GM21515 (cell line): ENCODE measurements around the gene CDC42BPG.

Experiments used
- ATAC-seq: cut with Tn5 transposase; IDR thresholded peaks from one replicate; pipeline ENCODE4 v1.9.1; 2021; ENCODE audit not compliant: unreplicated experiment

CDC42BPG gene, protein sequence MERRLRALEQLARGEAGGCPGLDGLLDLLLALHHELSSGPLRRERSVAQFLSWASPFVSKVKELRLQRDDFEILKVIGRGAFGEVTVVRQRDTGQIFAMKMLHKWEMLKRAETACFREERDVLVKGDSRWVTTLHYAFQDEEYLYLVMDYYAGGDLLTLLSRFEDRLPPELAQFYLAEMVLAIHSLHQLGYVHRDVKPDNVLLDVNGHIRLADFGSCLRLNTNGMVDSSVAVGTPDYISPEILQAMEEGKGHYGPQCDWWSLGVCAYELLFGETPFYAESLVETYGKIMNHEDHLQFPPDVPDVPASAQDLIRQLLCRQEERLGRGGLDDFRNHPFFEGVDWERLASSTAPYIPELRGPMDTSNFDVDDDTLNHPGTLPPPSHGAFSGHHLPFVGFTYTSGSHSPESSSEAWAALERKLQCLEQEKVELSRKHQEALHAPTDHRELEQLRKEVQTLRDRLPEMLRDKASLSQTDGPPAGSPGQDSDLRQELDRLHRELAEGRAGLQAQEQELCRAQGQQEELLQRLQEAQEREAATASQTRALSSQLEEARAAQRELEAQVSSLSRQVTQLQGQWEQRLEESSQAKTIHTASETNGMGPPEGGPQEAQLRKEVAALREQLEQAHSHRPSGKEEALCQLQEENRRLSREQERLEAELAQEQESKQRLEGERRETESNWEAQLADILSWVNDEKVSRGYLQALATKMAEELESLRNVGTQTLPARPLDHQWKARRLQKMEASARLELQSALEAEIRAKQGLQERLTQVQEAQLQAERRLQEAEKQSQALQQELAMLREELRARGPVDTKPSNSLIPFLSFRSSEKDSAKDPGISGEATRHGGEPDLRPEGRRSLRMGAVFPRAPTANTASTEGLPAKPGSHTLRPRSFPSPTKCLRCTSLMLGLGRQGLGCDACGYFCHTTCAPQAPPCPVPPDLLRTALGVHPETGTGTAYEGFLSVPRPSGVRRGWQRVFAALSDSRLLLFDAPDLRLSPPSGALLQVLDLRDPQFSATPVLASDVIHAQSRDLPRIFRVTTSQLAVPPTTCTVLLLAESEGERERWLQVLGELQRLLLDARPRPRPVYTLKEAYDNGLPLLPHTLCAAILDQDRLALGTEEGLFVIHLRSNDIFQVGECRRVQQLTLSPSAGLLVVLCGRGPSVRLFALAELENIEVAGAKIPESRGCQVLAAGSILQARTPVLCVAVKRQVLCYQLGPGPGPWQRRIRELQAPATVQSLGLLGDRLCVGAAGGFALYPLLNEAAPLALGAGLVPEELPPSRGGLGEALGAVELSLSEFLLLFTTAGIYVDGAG (N-terminal part only)

DNA sequence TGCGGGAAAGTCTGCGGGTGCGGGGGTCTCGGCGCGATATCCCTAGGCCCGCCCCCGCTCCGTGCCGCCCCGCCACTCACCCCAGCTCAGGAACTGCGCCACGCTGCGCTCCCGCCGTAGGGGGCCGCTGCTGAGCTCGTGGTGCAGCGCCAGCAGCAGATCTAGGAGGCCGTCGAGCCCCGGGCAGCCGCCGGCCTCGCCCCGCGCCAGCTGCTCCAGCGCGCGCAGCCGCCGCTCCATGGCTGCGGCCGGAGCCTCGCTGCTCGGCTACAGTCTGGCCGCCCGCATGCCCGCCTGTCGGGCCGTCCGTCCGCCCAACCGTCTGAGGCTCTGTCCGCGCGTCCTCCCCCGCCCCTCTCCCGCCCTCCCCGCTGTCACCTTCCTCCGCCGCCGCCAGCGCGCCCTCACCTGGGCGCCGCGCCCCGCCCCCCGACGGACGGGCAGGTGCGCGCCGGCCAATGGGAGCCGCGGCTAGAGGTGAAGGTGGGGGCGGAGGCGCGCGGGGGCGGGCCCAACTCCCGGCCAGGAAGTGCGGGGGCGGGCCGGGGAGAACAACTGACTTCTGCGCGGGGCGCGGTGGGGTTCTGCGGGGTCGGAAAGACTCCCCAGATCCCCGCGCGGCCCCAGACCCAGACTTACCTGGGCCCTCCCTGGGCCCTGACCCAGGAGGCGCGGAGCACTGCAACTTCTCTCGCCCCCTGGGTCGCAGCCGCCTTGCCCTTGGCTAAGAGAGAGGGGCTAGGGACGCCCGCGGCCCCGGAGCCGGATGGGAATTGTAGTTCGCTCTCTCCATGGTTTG lies at the start of gene CDC42BPG:
TSS of gene CDC42BPG (minus strand) at position 324 of the 799 bp plus-strand sequence. CDS start at position 240, 84 bp downstream.
- ATAC-seq = no peak

DNA sequence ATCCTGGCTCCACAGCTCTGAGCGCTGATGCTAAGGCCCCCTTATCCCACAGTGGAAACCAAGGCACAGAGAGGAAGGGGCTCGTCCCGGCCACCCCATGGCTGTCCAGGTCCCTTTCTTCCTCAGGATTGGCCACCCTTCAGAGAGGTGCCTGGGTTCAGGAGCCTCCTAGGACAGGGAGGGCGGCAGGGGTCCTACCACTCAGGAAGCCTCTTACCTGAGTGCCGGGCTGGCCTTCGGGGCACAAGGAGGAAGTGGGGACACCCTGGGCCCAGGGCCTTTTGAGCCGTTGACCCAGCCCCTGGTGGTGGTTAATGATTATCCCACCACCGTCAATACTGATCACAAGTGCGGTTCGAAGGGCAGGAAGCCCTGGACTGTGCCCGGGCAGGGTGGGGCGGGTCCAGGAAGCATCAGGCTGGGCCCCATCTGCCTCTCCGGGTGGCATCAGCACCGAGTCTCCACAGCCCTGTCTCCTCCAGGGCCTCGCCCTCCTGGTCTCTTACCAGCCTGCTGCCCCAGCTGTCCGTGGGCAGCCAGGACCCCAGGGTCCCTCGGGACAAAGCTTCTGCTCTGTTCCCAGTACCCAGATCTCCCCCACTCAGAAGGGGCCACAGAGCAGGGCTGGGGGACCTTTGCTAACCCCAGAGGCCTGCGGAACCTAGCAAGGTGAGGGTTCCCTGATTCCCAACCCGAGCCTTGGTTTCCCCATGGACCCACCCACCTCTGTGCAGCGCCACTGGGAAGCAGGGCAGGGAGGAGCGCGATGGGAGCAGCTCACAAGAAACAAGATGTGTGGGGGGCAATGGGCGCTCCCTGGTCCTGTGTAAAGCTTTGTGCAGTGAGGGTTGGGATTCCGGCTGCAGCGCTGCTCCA lies 49.0 kb upstream of the CDC42BPG start:
- no peak for ATAC-seq

DNA sequence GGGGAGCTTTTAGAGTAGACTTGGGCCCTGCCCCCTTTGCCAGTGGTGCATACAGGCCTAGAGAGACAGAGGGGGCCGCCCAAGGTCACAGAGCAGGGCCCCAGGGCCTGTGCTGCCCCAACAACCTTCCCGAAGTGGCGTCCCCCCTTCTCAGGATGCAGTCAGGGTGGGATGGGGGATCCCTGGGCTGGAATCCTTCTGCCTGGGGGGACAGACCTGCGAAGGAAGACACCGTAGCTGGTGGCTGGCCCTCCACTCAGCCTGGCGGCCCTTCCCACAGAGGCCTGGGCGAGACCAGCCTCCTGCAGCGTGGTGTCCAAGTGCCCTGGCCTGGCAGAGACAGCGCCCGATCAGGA lies 48.4 kb upstream of the CDC42BPG start:
- ATAC-seq = no peak

DNA sequence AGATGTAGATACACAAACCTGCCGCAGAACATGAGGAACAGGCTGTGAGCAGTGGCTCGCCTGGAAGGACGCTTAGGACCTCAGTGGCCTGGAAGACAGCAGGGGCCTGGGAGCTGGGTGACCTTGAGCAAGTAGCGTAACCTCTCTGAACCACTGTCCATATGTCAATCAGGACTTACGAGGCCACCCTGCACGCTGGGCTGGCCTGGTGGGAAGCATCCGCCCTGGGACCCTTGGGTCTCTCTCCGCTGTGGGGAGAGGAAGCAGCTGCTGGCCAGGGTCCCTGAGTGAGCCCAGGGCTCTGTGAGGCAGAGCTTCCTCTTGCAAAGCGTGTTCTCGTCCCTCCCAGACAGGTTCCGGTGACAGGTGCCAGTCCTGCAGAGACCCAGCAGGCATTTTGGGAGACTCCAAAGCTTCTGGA lies 48.0 kb upstream of the CDC42BPG start:
- no peak for ATAC-seq

DNA sequence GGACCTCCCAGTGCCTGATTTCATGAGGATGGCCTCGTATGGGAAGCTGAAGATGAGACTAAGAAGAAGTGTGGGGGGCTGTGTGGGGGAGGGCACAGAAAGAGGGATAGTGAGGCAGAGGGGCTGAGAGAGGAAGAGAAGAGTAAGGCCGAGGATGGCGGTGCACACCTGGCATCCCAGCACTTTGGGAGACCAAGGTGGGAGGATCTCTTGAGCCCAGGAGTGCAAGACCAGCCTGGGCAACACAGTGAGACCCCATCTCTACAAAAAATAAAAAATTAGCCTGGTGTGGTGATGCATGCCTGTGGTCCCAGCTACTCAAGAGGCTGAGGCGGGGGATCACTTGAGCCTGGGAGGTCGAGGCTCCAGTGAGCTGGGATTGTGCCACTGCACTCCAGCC lies 47.4 kb upstream of the CDC42BPG start:
- ATAC-seq = no peak

DNA sequence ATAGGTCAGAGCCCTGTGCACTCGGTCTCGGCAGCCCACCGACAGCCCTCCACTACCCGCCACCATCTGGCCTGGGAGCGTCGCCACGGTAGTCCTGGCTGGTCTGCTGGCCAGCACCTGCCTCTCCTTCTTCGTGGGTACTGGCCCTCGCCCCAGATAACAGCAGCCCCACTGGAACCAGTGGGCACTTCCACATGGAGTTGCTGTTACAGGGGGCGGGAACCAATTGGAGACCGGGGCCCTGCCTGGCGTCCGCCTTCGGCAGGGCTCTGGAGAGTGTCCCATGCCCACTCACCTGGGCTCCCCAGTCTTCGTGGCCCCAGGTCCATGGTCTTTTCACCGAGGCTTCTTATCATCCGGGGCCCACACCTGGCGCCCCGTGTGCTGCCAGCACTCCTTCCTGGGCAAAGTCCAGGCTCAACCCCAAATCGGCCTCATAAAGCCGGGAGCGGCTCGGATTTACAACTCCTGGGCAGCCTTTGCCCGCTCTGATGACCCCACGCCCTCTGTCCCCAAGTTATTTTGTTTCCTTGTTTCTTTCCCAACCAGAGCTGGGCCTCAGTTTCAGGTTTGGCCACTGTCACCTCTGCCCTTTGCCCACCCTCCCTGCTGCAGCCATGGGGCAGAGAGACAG lies 46.9 kb upstream of the CDC42BPG start:
- ATAC-seq = no peak

DNA sequence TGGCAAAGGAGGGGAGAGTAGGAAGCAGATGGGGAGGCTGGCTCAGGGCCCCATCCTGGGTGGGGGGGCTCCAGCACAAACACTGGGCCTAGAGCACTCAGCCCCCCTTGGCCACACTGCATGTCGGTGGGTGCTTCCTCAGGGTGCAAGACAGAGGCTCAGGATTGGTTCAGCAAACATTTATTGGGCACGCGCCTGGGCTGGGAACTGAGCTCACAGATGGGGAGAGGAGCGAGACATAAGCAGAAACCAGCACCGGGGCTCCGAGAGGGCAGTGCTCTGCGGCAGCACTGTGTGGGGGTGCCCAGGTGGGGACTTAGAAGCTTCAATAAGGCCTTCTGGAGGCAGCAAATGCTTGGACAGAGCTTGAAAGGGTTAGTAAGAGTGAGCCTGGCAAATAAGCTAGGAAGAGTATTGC lies 46.1 kb upstream of the CDC42BPG start:
- ATAC-seq = no peak

DNA sequence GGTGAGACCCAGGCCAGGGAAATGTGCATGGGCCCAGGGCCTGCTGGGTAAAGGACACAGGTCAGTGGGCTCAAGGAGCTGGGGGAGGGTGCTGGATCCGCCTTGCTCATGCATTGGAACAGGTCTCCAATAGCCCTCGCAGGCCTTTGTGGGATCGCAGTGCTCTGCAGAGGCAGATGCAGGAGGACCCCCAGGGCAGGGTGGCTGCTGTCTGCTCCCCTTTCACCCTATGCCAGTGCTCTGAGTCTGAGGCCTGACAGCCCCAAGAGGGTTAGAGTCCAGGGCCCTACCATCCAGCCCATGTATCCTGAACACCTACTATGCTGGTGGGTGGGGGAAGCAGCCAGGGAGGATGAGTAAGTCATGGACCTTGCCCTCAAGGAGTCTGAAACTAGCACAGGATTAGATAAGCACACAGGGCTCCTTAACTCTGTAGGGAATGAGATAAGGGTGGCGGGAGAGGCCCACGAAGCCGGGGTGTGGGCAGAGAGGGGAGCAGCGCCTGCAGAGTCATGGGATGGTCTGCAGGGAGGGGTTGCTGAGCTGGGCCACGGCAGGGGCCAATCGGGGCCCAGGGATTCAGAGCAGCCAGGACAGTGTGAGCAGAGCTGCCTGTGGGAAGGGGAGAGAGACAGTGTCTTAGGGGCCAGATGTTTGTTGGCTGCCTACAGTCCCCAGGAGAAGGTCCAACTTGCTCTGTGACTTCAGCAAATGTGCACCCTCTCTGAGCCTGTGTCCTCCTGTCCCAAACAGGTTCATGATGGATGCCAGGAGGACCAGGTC lies 44.5 kb upstream of the CDC42BPG start:
- ATAC-seq = no peak

DNA sequence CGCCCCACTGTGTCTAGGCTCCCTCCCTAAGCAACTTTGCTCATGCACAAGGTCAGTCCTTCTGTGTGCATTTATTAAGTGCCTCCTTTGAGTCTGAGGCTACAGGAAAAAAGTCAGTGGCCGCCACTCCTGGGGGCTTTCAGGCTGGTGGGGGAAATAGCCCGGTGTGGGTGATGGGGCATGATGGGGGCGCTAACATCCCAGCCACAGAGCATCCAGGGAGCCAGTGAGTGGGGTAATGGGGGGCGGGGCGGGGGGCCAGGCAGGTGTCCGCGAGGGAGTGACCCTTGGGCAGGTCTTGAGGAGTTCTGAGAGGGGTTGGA lies 43.9 kb upstream of the CDC42BPG start:
- no peak for ATAC-seq

DNA sequence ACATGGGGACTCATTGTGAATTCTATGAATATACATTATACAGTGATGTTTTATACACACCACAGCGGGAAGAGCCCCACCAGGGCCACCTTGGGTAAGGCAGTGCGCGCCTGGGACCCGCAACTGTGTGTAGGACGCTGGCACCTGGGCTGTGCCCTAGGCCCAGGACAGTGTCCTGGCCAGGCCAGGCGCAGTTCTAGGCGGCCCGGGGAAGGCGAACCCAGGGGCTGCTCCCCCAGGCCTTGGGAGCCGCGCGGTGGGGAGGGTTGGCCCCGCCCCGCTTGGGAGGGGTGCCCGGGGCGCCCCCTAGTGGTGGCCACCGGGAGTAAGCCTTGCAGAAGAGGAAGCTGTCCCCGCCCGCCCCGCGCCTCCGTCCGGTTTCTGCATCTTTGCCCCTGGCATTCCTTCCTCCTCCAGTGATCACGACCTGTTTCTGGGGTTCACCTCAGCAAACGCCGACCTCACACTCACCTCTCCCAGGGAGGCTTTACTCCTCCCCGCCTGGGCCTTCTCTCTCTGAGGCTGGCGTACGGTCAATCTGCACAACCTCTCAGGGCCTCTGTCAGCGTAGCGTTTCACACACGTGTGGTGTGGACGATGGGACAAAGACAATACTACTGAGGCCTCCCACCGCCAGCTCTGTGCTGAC lies 43.4 kb upstream of the CDC42BPG start:
- no peak for ATAC-seq

DNA sequence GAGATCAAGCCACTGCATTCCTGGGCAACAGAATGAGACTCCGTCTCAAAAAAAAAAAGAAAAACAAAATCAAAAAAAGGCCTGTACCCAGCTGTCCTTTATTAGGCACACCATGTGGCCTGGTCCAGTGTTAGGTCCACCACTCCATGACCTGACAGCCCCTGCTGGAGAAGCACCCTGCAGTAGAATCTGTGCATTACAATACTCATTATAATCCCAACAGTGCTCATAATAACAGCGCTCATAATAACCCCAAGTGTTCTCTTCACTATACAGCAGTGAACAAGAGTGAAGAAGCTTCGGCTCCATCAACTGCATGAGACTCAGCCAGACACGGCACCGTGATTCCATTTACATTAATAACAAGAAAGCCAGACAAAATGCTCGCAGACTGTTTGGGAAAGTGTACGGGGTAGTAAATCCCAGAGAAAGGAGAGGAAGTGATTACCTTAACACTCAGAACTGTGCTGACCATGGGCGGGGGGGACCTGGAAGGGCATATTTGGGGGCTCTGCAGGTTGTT lies 42.8 kb upstream of the CDC42BPG start:
- ATAC-seq = no peak

DNA sequence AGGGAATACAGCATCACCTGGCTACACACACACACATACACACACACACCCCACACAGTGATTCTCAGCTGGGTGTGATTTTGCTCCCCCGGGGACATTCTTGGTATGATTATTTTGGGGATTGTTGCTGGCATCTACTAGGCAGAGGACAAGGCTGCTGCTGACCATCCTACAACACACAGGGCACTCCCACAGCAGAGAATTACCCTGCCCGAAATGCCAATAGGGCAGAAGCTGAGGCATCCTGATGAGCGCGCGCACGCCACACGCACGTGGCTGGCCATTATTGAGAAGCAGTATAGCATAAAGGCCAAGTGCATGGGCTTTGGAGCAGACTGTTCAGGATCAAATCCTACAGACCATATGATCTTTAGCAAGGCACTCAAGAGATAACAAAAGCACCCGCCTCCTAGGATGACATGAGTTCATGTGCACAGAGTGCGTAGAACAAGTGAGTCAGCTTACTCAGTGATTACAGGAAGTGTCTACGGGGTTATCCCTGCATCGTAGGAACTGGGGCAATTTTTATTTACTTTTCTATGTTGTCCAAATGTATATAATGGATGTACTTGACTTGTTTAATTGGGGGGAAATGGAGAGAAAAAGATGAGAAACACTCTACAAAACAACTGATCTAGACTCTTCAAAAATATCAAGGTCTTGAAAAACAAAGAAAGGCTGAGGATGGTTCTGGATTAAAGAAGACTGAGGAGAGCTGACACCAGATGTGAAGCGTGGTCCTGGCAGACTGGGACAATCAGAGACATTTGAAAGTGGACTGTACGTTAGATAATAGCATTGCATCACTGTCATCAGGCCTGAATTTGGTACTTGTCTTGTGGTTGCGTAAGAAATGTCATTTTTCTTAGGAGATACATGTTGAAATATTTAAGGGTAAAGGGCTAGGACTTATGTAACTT lies 41.2 kb upstream of the CDC42BPG start:
- ATAC-seq = no peak

DNA sequence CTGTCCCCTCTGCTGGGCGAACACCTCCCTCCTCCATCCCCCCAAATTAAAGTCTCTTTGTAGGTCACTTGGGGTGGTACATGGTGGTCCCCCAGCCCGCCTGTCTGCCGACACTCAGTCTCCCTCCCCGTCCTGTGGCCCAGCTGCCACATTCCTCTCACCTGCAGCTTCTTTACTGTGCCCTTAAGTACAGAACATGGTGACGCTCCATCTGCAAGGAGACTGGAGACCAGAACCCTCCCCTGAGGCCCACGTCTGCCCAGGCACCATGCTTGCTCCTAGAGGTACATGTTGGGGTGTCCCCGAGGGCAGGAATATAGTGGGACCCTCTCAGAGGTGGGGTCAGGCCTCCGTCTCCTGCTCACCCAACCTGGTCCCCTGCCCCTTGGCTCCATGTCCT lies 39.6 kb upstream of the CDC42BPG start:
- no peak for ATAC-seq

DNA sequence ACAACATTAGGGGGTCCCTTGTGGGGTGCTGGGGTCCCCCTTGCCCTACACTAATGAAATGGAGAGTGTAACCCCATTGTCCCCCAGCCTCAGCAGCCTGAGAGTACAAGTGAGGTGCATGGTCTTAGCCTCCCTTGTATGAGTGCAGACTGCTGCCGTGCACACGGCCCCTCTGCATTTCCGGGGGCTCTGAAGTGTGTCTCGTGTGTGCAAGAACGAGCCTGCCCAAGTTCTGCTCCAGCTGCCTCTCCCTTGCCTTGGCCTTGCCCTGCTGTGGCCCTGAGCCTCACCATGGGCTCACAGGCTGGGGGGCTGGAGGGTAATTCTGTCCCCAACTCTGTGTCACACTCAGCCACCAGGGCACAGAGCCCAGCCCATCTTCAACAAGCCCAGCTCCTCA lies 39.1 kb upstream of the CDC42BPG start:
- ATAC-seq = no peak

DNA sequence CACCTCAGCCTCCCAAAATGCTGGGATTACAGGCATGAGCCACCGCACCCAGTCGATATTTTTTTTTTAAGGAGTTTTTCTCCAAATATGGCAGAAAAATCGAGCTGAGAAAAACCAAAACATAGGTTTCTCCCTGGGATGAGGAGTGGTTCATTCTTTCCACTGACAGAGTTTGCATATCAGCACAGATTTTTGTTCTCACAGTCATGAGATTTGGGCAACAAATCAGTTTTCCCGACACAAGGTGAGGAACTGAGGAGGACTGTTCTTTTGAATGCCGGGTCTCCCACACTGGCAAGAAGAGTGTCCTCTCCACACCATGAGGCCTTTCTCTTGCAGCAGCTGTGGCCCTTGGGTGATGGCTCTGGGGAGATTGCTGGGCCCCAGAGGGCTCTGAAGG lies 37.8 kb upstream of the CDC42BPG start:
- ATAC-seq = no peak

DNA sequence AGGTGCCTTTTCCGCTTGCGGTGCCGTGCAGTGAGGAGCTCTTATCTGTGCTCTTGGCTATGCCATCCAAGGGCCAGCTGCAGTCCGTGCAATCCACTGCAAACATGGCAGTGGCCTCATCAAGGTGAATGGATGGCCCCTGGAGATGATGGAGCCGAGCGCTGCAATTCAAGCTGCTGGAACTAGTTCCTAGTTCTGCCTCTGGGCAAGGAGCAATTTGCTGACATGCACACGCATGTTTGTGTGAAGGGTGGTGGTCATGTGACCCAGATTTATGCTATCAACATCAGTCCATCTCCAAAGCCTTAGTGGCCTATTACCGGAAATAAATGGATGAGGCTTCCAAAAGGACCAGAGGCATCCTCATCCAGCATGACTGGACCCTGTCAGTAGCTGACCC lies 37.0 kb upstream of the CDC42BPG start:
- ATAC-seq = no peak
